ENCODE results near the gene HOXA13.

GRCh38 chr7:27182861-27183681 is 16.8 kb downstream of the HOXA13 start:
- TF ChIP-seq POLR2AphosphoS5 (IDR thresholded peaks at IDR 0.05; ENCODE audit: borderline replicate concordance, low read depth, low read length) (no peak), EZH2 (IDR thresholded peaks at IDR 0.05) (no peak), FOXP2 (optimal IDR thresholded peaks at IDR 0.05; ENCODE audit: control extremely low read depth, extremely low read length, insufficient read depth) (no peak)

Measured in SK-N-MC (cell line).